ENCODE data around the gene MSI1. TPM values are rescaled to one million over a fixed set of nuclear protein-coding genes. Genes with fewer than 3 reads are reported as not detected.

Gene MSI1
- total RNA-seq, 2 experiments from 2014 or later, result 0.78 to 0.90 TPM

DNA sequence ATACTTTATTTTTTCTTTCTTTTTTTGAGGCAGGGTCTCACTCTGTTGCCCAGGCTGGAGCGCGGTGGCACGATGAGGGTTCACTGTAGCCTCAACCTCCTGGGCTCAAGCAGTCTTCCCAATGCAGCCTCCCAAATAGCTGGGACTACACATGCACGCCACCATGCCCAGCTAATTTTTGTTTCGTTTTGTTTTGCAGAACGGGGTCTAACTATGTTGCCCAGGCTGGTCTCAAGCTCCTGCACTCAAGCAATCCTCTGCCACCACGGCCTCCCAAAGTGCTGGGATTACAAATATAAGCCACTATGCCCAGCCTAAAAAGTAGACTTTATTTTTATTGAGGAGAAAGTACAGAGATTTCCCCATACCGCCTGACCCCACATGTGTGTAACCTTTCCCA is 4.7 kb upstream of the MSI1 start:
- no peak overlapping the region for H3K27ac Mint-ChIP-seq
- intact Hi-C loops (cut with micrococcal nuclease), result no loop called here
- DNase-seq, result no peak
- no peaks in the 10 kb centered on the region for H3K36me3 Mint-ChIP-seq (ENCODE audit: low read depth)
- peaks cover 57% of the 10 kb centered on the region for H3K27me3 Mint-ChIP-seq
- ChIA-PET CTCF (interaction anchor here (1.1 kb wide), 1 partner anchor 49 kb away, joined by 3 read pairs; no protein-coding TSS in a partner anchor), POLR2A (interaction anchor here (1.0 kb wide), 1 partner anchor 13 kb away, joined by 3 read pairs; no protein-coding TSS in a partner anchor)
- TF ChIP-seq, protein P1, sequence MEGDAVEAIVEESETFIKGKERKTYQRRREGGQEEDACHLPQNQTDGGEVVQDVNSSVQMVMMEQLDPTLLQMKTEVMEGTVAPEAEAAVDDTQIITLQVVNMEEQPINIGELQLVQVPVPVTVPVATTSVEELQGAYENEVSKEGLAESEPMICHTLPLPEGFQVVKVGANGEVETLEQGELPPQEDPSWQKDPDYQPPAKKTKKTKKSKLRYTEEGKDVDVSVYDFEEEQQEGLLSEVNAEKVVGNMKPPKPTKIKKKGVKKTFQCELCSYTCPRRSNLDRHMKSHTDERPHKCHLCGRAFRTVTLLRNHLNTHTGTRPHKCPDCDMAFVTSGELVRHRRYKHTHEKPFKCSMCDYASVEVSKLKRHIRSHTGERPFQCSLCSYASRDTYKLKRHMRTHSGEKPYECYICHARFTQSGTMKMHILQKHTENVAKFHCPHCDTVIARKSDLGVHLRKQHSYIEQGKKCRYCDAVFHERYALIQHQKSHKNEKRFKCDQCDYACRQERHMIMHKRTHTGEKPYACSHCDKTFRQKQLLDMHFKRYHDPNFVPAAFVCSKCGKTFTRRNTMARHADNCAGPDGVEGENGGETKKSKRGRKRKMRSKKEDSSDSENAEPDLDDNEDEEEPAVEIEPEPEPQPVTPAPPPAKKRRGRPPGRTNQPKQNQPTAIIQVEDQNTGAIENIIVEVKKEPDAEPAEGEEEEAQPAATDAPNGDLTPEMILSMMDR (IDR thresholded peaks at IDR 0.05), result no peak
- no peaks in the 10 kb centered on the region for H3K9me3 Mint-ChIP-seq
- H3K4me1 Mint-ChIP-seq (ENCODE audit: low read depth), result peaks cover 6% of the 10 kb centered on the region
- no peak for ATAC-seq
- no peak overlapping the region for H3K4me3 Mint-ChIP-seq

DNA sequence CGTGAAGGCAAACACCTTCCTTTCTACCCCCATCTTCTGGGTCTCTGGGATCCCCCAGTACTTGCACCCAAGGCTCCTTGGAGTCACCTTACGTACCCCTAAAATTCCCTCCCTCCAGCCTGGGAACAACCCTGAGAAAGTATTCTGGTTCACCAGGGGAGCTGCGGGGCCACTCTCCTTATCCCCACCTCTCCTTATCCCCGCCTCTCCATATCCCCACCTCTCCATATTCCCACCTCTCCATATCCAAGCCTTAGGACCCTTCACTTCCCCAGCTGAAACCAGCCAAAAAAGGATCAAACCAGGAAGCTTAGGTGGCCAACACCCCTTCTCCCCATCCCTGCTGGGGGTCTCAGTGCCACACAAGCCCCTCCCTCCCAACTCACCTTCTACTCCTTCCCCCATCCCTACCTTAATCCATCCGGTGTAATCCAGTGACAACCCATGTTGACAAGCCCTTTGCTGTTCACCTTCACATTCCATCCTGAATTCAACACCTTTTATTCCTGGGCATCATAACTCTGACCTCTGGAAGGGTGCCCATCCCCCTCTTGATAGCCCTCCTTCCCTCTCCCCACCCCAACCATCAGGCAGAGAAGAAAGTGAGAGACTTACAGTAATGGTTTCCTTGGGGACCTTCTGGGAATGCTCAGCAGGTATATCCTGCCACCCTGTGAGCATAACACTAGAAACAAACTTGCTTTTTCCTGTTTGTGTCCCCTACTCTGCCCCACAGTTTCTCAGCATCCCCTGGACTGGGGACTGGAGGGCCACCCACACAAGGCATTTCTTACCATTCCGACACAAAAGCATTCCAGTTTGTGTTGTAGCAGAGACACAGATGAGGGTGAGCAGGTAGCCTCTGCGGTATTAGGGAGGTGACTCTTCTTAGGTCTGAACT is 1.6 kb upstream of the MSI1 start:
- no peak for ATAC-seq
- no peak for DNase-seq
- H3K9me3 Mint-ChIP-seq, result no peaks in the 10 kb centered on the region
- no peak overlapping the region for H3K27ac Mint-ChIP-seq
- ChIA-PET CTCF (no interaction called here), POLR2A (interaction anchor here (0.6 kb wide), 1 partner anchor 79 kb away, joined by 3 read pairs; no protein-coding TSS in a partner anchor)
- H3K4me3 Mint-ChIP-seq, result peak overlapping the region; percentile 63
- TF ChIP-seq, protein P1 (IDR thresholded peaks at IDR 0.05), result no peak
- H3K4me1 Mint-ChIP-seq (ENCODE audit: low read depth), result peaks cover 11% of the 10 kb centered on the region
- H3K27me3 Mint-ChIP-seq, result peaks cover 65% of the 10 kb centered on the region
- H3K36me3 Mint-ChIP-seq (ENCODE audit: low read depth), result no peaks in the 10 kb centered on the region
- intact Hi-C loops (cut with micrococcal nuclease), result no loop called here

DNA sequence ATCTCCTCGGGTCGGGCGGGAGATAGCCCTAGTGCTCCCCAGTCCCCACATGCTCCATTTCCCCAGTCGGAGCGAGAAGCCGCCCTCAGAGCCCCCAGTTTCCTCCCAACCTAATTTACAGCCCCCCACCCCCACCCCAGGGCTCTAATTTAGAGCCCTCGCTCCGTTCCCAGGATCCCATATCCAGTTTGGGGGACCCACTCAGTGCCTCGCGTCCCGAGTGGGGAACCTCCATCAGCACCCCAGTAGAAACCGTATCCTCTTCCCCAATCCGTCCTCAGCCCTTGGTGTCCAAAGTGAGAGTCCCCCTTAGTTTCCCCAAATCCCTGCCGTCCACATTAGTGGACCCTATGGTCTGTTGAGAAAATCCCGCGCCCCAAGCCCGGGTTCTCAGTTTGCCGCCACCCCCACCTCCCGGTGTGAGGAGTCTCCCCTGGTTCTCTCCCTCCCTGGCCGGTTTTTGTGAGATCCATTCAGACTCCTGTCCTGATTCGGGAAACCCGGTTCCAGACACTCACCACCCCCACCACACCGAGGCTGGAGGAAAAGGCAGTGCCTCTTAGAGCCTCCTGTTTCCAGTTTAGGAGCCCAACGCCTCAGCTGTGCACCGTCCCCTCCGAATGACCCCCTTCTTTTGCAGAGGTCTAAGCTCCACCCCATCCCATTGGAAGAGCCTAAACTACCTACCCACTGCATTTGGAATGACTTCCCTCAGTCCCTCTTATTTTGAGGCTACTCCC is 809 bp upstream of the MSI1 start:
- Mint-ChIP-seq H3K4me1 (ENCODE audit: low read depth) (peaks cover 11% of the 10 kb centered on the region), H3K36me3 (ENCODE audit: low read depth) (no peaks in the 10 kb centered on the region), H3K9me3 (no peaks in the 10 kb centered on the region), H3K27ac (no peak overlapping the region), H3K27me3 (peaks cover 70% of the 10 kb centered on the region), H3K4me3 (peak overlapping the region; percentile 63)
- intact Hi-C loops (cut with micrococcal nuclease), result no loop called here
- ATAC-seq (no peak), DNase-seq (no peak)
- ChIA-PET CTCF (no interaction called here), POLR2A (interaction anchor here (0.6 kb wide), 1 partner anchor 78 kb away, joined by 3 read pairs; no protein-coding TSS in a partner anchor)
- TF ChIP-seq, protein P1 (IDR thresholded peaks at IDR 0.05), result no peak

DNA sequence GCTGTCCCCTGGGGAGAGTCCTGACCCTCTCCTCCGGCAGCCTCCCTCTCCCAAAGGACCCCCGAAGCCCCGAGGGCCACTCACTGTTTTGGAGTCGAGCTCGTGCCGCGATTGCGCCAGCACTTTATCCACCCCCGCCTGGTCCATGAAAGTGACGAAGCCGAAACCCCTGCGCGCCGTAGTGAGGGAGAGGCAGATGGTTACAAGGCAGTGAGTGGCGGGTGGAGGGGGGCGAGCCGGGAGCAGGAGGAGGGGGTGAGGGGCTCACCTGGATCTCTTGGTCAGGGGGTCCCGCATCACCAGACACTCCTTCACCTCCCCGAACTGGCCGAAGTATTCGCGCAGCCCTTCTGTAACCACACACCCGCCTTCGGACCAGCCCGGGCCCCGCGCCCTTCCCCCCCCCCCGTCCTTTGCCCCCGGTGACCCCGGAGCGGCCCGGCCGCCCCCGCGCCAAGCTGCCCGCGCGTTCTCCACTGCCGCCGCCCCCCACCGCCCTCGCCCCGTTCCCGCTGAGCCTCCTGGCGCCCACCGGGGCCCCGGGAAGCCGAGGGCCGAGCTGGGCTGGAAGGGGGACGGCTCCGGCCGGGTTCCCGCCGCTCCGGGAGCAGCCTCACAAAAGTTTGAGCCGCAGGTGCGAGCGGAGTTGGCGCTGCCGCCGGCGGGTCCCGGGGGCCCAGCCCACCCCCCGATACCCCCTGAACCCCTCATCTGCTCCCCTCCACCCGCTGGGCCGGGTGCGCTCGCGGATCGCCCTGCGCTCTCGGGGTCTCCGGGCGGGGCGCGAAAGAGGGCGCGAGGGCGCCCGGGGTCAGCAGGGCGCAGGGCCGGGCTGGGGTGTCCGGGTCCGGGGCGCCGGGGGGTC is 808 bp downstream of the MSI1 start:
- peaks cover 68% of the 10 kb centered on the region for H3K27me3 Mint-ChIP-seq
- peak; percentile 68 for DNase-seq
- H3K36me3 Mint-ChIP-seq (ENCODE audit: low read depth), result no peaks in the 10 kb centered on the region
- H3K4me1 Mint-ChIP-seq (ENCODE audit: low read depth), result peaks cover 11% of the 10 kb centered on the region
- H3K9me3 Mint-ChIP-seq, result no peaks in the 10 kb centered on the region
- intact Hi-C loops (cut with micrococcal nuclease), result no loop called here
- peak overlapping the region; percentile 58 for H3K4me3 Mint-ChIP-seq
- CTCF ChIA-PET, result interaction anchor here (0.9 to 2.3 kb wide), 16 partner anchors 8 to 140 kb away, joined by 3 to 13 read pairs (median 4); partner anchors contain the start of genes COX6A1 and PLA2G1B
- TF ChIP-seq, protein P1 (IDR thresholded peaks at IDR 0.05), result no peak
- peak; percentile 72 for ATAC-seq
- no peak overlapping the region for H3K27ac Mint-ChIP-seq
- POLR2A ChIA-PET, result interaction anchor here (1.4 kb wide), 1 partner anchor 89 kb away, joined by 3 read pairs; no protein-coding TSS in a partner anchor
